OCI-LY7 (cell line): ENCODE data around the gene FSIP2. TPM values are rescaled to one million over a fixed set of nuclear protein-coding genes. Genes with fewer than 3 reads are reported as not detected.

Source experiments
- BruUV-seq: library from RNA; stranded (reverse); fragments of 400-500 nt; replicated peaks from 2 replicates; lab custom pipeline; 2021; lab: Mats Ljungman, UMichigan
- CTCF ChIA-PET: fragments of 300-600 bp; sonication (Branson Sonifier 250); formaldehyde crosslinking; loops from one replicate; lab custom pipeline; 2022; ENCODE audit warnings: antibody characterized with exemption; ENCODE audit not compliant: unreplicated experiment; lab: Charles Lee
- POLR2A ChIA-PET: fragments of 300-600 bp; sonication (Branson Sonifier 250); formaldehyde crosslinking; loops from one replicate; lab custom pipeline; 2022; ENCODE audit warnings: antibody characterized with exemption; lab: Charles Lee
- DNase-seq: peaks from one replicate; pipeline ENCODE4 v3.0.0-alpha.2; 2015; ENCODE audit warnings: low spot score
- H2AFZ ChIP-seq: fragments of 200-600 bp; sonication (generic), shearing (Covaris generic); 2 replicates; pipeline ENCODE4 v1.6.1; 2014; ENCODE audit warnings: mild to moderate bottlenecking, antibody characterized with exemption, low read length, moderate library complexity
- H3K27ac ChIP-seq: fragments of 200-600 bp; sonication (generic); 2 replicates; pipeline ENCODE4 v1.5.1; 2014; ENCODE audit warnings: mixed run types, low read depth, mild to moderate bottlenecking, moderate library complexity, low read length, inconsistent platforms; ENCODE audit not compliant: poor library complexity, severe bottlenecking
- H3K36me3 ChIP-seq: fragments of 200-600 bp; sonication (generic); 2 replicates; pipeline ENCODE4 v1.6.1; 2014; ENCODE audit warnings: mild to moderate bottlenecking, antibody characterized with exemption, low read length, moderate library complexity, mixed read lengths; ENCODE audit not compliant: insufficient read depth
- H3K4me1 ChIP-seq: fragments of 200-600 bp; sonication (generic); 2 replicates; pipeline ENCODE4 v1.5.1; 2014; ENCODE audit warnings: mild to moderate bottlenecking, low read length; ENCODE audit not compliant: insufficient read depth, poor library complexity, severe bottlenecking
- H3K4me2 ChIP-seq: fragments of 200-600 bp; sonication (generic); 2 replicates; pipeline ENCODE4 v1.6.1; 2014; ENCODE audit warnings: mild to moderate bottlenecking, low read length
- H3K4me3 ChIP-seq: fragments of 200-600 bp; sonication (generic); 2 replicates; pipeline ENCODE4 v1.5.1; 2014; ENCODE audit warnings: mild to moderate bottlenecking, low read depth, low read length; ENCODE audit not compliant: poor library complexity, severe bottlenecking
- H3K79me2 ChIP-seq: fragments of 200-600 bp; sonication (generic); 2 replicates; pipeline ENCODE4 v1.6.1; 2016; ENCODE audit warnings: low read depth, mild to moderate bottlenecking, low read length, moderate library complexity, mixed read lengths; ENCODE audit not compliant: insufficient read depth
- H3K9me2 ChIP-seq: fragments of 200-600 bp; sonication (generic); 2 replicates; pipeline ENCODE4 v1.6.1; 2016; ENCODE audit warnings: mild to moderate bottlenecking, low read length, mixed read lengths; ENCODE audit not compliant: insufficient read depth
- H3K9me3 ChIP-seq: fragments of 200-600 bp; sonication (generic); 2 replicates; pipeline ENCODE4 v1.6.1; 2014; ENCODE audit warnings: mild to moderate bottlenecking, mixed run types, low read length, mixed read lengths
- H4K20me1 ChIP-seq: fragments of 200-600 bp; sonication (generic); 2 replicates; pipeline ENCODE4 v1.6.1; 2014; ENCODE audit warnings: mild to moderate bottlenecking, antibody characterized with exemption, low read length, moderate library complexity, mixed read lengths; ENCODE audit not compliant: insufficient read depth
- EZH2phosphoT487 ChIP-seq: fragments of 200-600 bp; sonication (generic); IDR thresholded peaks from 2 replicates; pipeline ENCODE4 v1.6.1; 2018; ENCODE audit warnings: low read depth, borderline replicate concordance, mild to moderate bottlenecking, mixed run types, antibody characterized with exemption, low read length, moderate library complexity, mixed read lengths
- intact Hi-C: fragments of 100-400 bp; cut with micrococcal nuclease; formaldehyde crosslinking; loops from one replicate; pipeline ENCODE4 v1.10.0; 2022; ENCODE audit not compliant: unreplicated experiment
- total RNA-seq, 2 experiments: library from RNA; depleted of rRNA in 1 of 2; stranded (reverse); fragments of >200 nt in 1 of 2; shearing (Covaris generic) in 1 of 2; gene quantifications; 2 replicates each; pipeline ENCODE4 v1.2.3, GENCODE V29; 2014 to 2022
- TF ChIP-seq, protein P1 (sequence below): fragments of 200-600 bp; sonication (generic); conservative IDR thresholded peaks from 2 replicates; pipeline ENCODE4 v1.5.1; 2014; ENCODE audit warnings: mild to moderate bottlenecking, antibody characterized with exemption, low read length, moderate library complexity, mixed read lengths

The FSIP2 gene
- total RNA-seq, 2 experiments from 2014 or later = 0.06 to 0.19 TPM

DNA sequence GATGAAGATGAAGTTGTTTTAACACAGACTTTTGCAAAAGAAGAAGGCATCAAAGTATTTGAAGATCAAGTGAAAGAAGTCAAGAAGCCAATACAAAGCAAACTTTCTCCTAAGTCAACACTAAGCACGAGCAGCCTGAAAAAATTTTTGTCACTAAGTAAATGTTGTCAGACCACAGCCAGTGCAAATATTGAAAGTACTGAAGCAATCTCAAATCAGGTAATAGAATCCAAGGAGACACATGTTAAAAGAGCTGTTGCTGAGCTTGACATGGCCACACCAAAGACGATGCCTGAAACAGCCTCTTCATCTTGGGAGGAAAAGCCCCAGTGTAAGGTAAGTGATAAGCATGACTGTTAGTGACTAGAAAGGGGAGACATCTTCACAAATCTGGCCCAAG lies 75.1 kb downstream of the FSIP2 start:
- intact Hi-C loops = no loop called here
- POLR2A ChIA-PET = interaction anchor here (0.8 to 1.5 kb wide), 3 partner anchors 9 to 202 kb away, joined by 3 to 5 read pairs (median 4); no protein-coding TSS in a partner anchor
- no peak for TF ChIP-seq EZH2phosphoT487
- TF ChIP-seq, protein P1, sequence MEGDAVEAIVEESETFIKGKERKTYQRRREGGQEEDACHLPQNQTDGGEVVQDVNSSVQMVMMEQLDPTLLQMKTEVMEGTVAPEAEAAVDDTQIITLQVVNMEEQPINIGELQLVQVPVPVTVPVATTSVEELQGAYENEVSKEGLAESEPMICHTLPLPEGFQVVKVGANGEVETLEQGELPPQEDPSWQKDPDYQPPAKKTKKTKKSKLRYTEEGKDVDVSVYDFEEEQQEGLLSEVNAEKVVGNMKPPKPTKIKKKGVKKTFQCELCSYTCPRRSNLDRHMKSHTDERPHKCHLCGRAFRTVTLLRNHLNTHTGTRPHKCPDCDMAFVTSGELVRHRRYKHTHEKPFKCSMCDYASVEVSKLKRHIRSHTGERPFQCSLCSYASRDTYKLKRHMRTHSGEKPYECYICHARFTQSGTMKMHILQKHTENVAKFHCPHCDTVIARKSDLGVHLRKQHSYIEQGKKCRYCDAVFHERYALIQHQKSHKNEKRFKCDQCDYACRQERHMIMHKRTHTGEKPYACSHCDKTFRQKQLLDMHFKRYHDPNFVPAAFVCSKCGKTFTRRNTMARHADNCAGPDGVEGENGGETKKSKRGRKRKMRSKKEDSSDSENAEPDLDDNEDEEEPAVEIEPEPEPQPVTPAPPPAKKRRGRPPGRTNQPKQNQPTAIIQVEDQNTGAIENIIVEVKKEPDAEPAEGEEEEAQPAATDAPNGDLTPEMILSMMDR = no peak
- Histone ChIP-seq H3K36me3 (no peaks in the 10 kb centered on the region), H3K4me1 (no peaks in the 10 kb centered on the region), H3K9me3 (peaks cover 8% of the 10 kb centered on the region; the same call in 1 of the 2 replicates), H2AFZ (no peak overlapping the region), H3K79me2 (no peaks in the 10 kb centered on the region), H3K27ac (no peak overlapping the region), H3K9me2 (no peaks in the 10 kb centered on the region), H3K4me3 (no peak overlapping the region), H4K20me1 (no peaks in the 10 kb centered on the region), H3K4me2 (no peak overlapping the region)
- CTCF ChIA-PET = no interaction called here
- DNase-seq = no peak
- BruUV-seq = no TSS peak

DNA sequence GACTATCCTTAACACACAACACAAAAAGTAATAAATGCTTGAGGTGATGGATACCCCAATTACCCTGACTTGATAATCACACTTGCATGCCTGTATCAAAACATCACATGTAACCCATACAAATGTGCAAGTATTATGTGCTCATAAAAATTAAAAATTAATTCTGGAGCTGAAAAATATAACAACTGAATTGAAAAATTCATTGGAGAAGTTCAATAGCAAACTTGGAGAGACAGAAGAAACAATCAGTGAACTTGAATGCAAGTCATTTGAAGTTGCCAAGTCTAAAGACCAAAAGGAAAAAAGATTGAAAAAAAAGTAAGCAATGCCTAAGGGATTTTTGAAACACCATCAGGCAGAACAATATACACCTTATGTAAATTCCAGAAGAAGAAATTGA lies 79.4 kb downstream of the FSIP2 start:
- no peak overlapping the region for H3K4me2 ChIP-seq
- no peaks in the 10 kb centered on the region for H3K36me3 ChIP-seq
- no peak for DNase-seq
- ChIA-PET CTCF (no interaction called here), POLR2A (no interaction called here)
- H3K4me3 ChIP-seq = no peak overlapping the region
- peaks cover 8% of the 10 kb centered on the region; the same call in 1 of the 2 replicates for H3K9me3 ChIP-seq
- no peaks in the 10 kb centered on the region for H3K79me2 ChIP-seq
- H4K20me1 ChIP-seq = no peaks in the 10 kb centered on the region
- H3K9me2 ChIP-seq = no peaks in the 10 kb centered on the region
- intact Hi-C loops = no loop called here
- H3K4me1 ChIP-seq = no peaks in the 10 kb centered on the region
- no peak overlapping the region for H2AFZ ChIP-seq
- BruUV-seq = no TSS peak
- no peak for TF ChIP-seq EZH2phosphoT487
- TF ChIP-seq, protein P1 = no peak
- no peak overlapping the region for H3K27ac ChIP-seq

DNA sequence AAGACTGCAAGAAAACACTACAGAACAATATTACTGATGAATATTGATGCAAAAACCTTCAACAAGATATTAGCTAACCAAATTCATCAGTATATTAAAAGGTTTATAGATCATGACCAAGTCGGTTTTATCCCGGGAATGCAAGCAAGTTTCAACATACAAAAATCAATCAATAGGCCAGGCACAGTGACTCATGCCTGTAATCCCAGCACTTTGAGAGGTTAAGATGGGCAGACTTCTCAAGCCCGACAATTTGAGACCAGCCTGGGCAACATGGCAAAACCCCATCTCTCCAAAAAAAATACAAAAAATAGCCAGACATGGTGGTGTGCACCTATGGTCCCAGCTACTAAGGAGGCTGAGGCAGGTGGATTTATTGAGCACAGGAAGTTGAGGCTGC lies 82.9 kb downstream of the FSIP2 start:
- H3K36me3 ChIP-seq = no peaks in the 10 kb centered on the region
- H3K4me1 ChIP-seq = no peaks in the 10 kb centered on the region
- no peak for DNase-seq
- H2AFZ ChIP-seq = no peak overlapping the region
- POLR2A ChIA-PET = interaction anchor here (0.6 to 1.0 kb wide), 5 partner anchors 579 to 1870 kb away, joined by 3 to 5 read pairs (median 5); no protein-coding TSS in a partner anchor
- peaks cover 8% of the 10 kb centered on the region; the same call in 1 of the 2 replicates for H3K9me3 ChIP-seq
- no TSS peak for BruUV-seq
- CTCF ChIA-PET = no interaction called here
- no peak overlapping the region for H3K4me2 ChIP-seq
- H4K20me1 ChIP-seq = no peaks in the 10 kb centered on the region
- intact Hi-C loops = no loop called here
- TF ChIP-seq EZH2phosphoT487 = no peak
- TF ChIP-seq, protein P1 = no peak
- H3K9me2 ChIP-seq = no peaks in the 10 kb centered on the region
- H3K4me3 ChIP-seq = no peak overlapping the region
- H3K27ac ChIP-seq = no peak overlapping the region
- no peaks in the 10 kb centered on the region for H3K79me2 ChIP-seq
